Measurements from ENCODE around the gene ZNF197.
"Not testable (repeated sequence)": the region's sequence is repeated elsewhere in the genome, so short reads cannot be mapped to it uniquely, and the experiment has no call there.

ZNF197 gene

DNA sequence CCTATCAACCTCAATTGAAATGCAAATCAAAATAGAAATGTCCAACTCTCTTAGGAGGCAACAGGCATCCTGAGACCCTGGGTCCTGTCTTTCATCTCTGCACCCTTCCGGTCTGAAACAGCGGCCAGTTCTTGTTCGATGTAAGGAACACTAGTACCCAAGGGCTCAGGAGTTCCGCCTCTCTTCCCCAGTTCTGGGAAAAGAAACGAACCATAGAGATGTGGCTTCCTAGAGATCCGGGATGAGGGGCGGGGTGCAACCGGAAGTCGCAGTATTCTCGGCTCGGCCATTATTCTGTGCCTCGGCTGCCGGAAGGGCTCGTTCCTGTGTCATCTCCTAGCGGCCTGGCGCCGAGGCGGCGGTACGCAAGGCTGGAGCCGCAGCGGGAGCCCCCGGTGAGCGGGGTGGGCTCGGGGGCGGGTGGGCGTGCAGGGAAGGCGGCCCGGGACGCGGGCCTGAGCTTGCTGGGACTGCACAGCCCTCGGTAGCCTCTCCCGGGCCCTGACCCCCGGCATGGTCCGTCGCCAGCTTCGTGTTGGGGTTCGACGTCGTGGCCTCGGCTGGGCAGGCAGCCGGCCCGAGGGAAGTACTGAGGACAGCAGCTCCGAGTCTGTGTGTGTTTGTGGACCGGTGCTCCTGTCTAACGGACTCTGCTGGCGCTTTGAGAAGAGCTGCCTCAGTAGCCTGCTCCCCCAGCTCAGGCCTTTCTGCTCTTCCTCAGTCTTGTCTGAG lies at the start of gene ZNF197:
TSS of gene ZNF197 (plus strand) at position 288 of the 732 bp plus-strand sequence. CDS start 4,119 bp downstream, outside the sequence.
- Mint-ChIP-seq H3K9me3 (no peaks in the 10 kb centered on the region), H3K36me3 (ENCODE audit: low read depth) (peaks cover 23% of the 10 kb centered on the region), H3K4me3 (peak within 1 kb of the TSS; percentile 94 to 98 (median 97)), H3K27ac (peak within 1 kb of the TSS; percentile 95 to 98 (median 97)), H3K27me3 (ENCODE audit: low read depth) (no peaks in the 10 kb centered on the region), H3K4me1 (peaks cover 32% of the 10 kb centered on the region)
- TF ChIP-seq, protein P1, sequence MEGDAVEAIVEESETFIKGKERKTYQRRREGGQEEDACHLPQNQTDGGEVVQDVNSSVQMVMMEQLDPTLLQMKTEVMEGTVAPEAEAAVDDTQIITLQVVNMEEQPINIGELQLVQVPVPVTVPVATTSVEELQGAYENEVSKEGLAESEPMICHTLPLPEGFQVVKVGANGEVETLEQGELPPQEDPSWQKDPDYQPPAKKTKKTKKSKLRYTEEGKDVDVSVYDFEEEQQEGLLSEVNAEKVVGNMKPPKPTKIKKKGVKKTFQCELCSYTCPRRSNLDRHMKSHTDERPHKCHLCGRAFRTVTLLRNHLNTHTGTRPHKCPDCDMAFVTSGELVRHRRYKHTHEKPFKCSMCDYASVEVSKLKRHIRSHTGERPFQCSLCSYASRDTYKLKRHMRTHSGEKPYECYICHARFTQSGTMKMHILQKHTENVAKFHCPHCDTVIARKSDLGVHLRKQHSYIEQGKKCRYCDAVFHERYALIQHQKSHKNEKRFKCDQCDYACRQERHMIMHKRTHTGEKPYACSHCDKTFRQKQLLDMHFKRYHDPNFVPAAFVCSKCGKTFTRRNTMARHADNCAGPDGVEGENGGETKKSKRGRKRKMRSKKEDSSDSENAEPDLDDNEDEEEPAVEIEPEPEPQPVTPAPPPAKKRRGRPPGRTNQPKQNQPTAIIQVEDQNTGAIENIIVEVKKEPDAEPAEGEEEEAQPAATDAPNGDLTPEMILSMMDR (IDR thresholded peaks at IDR 0.05; ENCODE audit: unreplicated experiment in 3 of 3): no peak

DNA sequence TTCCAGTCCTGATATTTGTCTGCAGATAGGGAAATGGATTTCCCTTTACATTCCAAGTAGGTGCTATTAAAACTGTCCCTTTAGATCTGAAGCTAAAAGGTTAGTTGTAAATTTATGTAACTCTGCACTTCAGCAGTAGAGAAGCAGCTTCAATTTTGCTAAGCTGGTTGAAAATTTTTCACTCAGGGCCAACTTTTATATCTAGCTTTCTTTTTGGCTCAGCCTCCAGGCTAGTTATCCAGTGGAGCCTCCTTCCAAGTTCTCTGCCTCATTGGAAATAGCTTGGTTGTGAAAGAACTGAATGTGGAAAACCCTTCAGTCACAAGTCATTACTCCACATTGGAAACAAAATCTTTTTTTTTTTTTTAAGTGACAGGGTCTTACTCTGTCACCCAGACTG lies 48.2 kb upstream of the ZNF197 start:
- peaks cover 17% of the 10 kb centered on the region for H3K9me3 Mint-ChIP-seq
- H3K4me1 Mint-ChIP-seq: peaks cover 6% of the 10 kb centered on the region
- H3K27me3 Mint-ChIP-seq (ENCODE audit: low read depth): peaks cover 3% of the 10 kb centered on the region
- TF ChIP-seq, protein P1 (IDR thresholded peaks at IDR 0.05; ENCODE audit: unreplicated experiment in 3 of 3): no peak
- no peak overlapping the region for H3K4me3 Mint-ChIP-seq
- H3K27ac Mint-ChIP-seq: no peak overlapping the region
- peaks cover 86% of the 10 kb centered on the region for H3K36me3 Mint-ChIP-seq (ENCODE audit: low read depth)

DNA sequence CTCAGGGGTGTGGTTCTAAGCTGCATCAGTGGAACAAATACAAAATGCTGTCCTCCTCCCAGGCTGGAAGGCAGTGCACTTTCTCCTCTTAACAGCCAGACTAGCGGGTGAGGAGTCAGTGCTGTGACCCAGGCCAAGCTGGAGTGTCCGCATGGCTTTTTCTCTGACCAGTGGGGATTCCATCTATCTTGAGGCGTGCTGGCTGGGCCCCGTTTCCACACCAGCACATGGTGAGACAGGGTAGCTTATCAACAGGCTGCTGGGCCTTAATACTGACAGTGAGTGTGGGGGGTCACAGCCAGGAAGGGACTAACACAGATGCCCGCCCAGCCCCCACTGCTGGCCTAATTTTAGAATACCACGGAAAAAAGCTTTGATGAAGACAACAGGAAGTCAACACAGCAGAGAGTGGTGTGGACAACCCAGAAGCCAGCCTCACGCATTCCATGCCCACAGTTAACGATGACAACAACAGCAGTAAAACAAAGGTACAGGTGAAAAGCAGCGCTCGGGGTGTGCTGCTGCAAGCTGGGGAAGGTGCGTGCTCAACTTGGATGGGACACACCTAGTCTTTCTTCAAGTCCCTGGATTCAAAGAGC lies 47.4 kb upstream of the ZNF197 start:
- H3K27ac Mint-ChIP-seq; H3K27me3 Mint-ChIP-seq (ENCODE audit: low read depth); H3K4me1 Mint-ChIP-seq; H3K9me3 Mint-ChIP-seq; H3K4me3 Mint-ChIP-seq: not testable (repeated sequence)
- H3K36me3 Mint-ChIP-seq (ENCODE audit: low read depth): peaks cover 85% of the 10 kb centered on the region

DNA sequence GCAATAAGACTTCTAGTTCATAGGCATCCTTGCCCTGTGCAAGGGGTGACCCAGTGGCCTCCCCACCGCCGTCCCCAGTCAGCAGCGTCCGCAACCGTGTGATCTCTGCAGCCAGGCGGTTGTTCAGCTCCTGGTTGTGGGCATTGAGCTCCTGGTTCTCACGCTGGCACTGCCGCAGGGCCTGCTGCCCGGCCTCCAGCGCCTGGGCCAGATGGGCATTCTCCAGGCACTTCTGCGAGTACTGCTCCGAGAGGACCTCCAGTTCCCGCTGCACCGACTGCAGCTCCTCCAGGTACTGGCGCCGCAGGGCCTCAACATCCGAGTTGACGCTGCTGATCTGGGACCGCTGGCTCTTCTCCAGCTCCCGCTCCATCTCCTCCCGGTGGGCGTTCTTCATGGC lies 46.5 kb upstream of the ZNF197 start:
- H3K27ac Mint-ChIP-seq: not testable (repeated sequence)

DNA sequence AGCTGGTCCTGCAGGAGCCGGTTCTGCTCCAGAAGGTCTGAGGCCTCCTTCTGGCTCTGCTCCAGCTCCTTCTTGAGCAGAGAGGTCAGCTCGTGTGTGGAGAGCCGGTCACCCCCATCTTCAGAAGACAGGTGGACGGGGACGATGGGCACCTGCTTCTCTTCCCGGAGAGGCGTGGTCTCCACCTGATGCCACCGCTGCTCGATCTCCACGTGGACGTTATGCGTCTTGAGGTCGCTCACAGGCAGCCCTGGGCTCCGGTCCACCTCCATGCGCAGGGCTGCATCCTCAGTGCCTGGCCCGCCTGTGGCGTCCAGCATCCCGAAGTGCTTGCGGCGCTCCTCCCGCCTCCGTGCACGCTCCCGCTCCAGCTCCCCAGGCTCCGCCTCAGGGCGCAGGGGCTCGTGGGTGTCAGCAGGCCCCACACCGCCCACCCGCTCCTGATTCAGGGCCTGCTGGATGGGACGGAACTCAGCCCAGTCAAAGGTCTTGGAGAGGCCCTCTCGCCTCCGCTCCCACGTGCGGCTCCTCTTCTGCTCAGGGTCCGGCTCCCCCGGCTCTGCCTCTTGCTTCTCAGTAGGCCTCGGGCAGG lies 45.8 kb upstream of the ZNF197 start:
- not testable (repeated sequence) for H3K4me1 Mint-ChIP-seq; H3K9me3 Mint-ChIP-seq; H3K27me3 Mint-ChIP-seq (ENCODE audit: low read depth); H3K4me3 Mint-ChIP-seq; H3K27ac Mint-ChIP-seq
- H3K36me3 Mint-ChIP-seq (ENCODE audit: low read depth): peaks cover 74% of the 10 kb centered on the region

More for the DNA sequence above, 46.5 kb upstream of the ZNF197 start:
- not testable (repeated sequence) for H3K9me3 Mint-ChIP-seq; H3K4me3 Mint-ChIP-seq; H3K4me1 Mint-ChIP-seq; H3K27me3 Mint-ChIP-seq (ENCODE audit: low read depth)
- peaks cover 77% of the 10 kb centered on the region for H3K36me3 Mint-ChIP-seq (ENCODE audit: low read depth)

DNA sequence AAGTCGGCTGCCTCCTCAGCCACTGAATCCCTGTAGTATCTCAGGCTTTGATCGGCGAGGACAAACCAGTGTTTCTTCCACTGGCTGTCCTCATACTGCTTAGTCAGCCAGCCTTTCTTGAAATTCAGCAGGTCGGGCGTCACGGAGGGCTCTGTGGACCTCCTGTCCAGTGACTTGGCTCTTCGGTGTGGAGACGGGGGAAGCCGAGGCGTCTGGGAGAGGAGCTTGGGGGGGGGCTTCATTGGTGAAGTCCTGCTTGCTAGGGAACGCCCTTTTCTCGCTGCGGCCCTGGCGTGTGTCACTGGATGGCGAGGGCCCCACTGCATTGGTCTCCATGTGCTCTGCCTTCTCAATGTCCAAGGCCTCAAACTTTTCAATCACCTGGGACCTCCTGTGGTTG lies 45.1 kb upstream of the ZNF197 start:
- Mint-ChIP-seq H3K4me1 (peaks cover 14% of the 10 kb centered on the region), H3K36me3 (ENCODE audit: low read depth) (peaks cover 70% of the 10 kb centered on the region)
- not testable (repeated sequence) for H3K4me3 Mint-ChIP-seq; H3K27me3 Mint-ChIP-seq (ENCODE audit: low read depth); H3K9me3 Mint-ChIP-seq; H3K27ac Mint-ChIP-seq

DNA sequence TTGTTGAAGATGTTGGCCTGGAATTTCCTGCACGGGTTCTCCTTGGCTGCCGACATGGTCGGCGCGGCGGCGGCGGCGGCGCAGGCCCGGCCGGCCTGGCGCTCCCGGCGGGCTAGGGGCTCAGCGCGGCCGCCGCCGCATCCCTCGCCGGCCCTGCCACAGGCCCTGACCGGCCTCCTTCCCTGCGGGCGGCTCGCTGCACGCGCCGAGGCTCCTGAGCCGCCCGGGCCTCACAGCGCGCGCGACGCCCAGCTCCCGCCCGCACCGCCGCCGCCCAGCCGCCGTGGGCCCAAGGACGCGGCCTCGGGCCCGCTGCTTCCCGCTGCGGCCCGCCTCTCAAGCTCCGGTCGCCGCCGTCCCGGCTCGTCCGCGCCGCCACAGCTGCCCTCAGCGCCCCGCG lies 43.9 kb upstream of the ZNF197 start:
- not testable (repeated sequence) for H3K27ac Mint-ChIP-seq, H3K4me3 Mint-ChIP-seq, H3K9me3 Mint-ChIP-seq

DNA sequence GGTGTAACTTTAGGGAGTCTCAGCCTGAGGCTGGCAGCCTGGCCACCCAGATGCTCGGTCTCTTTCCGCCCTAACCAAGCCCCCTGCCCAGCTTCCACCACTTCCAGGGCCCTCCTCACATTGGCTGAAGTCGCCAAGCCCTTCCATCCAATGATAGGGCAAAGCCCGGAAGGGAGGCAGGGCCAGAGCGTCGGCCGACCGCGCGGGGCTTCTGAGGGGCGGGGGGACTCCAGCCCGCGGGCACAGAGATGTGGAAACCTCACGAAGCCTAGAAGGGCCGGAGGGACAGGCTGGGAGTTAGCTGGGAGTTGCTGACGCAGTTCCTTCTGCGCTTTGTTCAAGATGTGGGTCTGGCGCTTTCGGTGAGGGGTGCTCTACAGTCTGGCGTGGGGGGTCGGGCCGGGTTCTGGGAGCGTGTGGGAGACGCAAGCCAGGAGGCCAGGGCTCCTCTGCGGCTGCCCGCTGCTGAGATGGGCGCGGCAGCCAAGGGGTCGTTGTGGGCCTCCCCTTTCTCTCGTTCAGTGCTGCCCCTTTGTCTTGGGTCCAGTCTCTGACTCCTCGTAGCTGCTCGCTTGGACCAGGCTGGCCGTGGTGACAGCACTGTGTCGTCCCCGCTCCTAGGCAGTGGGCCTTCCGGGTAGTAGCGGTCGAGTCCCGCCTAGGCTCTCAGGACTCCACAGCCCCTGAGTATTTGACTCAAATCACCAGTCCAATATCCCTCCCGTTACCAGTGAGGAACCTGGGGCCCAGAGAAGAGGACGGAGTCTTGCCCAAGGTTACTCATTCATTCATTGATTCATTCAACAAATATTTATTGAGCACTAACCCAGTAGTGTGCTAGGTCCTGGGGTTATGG lies 40.0 kb upstream of the ZNF197 start, which contains the start of gene ZNF660:
TSS of gene ZNF660 (plus strand) at position 319 of the 856 bp plus-strand sequence. CDS start 9,230 bp downstream, outside the sequence.
- Mint-ChIP-seq H3K9me3 (peaks cover 28% of the 10 kb centered on the region), H3K27ac (peak within 1 kb of the TSS; percentile 92 to 98 (median 98)), H3K27me3 (ENCODE audit: low read depth) (peaks cover 3% of the 10 kb centered on the region), H3K36me3 (ENCODE audit: low read depth) (peaks cover 79% of the 10 kb centered on the region), H3K4me1 (peaks cover 18% of the 10 kb centered on the region), H3K4me3 (peak within 1 kb of the TSS; percentile 87 to 94 (median 93))
- TF ChIP-seq, protein P1 (IDR thresholded peaks at IDR 0.05; ENCODE audit: unreplicated experiment in 3 of 3): no peak

More for the DNA sequence above, 43.9 kb upstream of the ZNF197 start:
- H3K27me3 Mint-ChIP-seq (ENCODE audit: low read depth): not testable (repeated sequence)
- Mint-ChIP-seq H3K4me1 (peaks cover 23% of the 10 kb centered on the region), H3K36me3 (ENCODE audit: low read depth) (peaks cover 76% of the 10 kb centered on the region)

Data from nephron (organoid).